ENCODE results near the gene RPS6KA5. TPM values are rescaled to one million over a fixed set of nuclear protein-coding genes. Genes with fewer than 3 reads are reported as not detected.
A peak's percentile ranks its signal among the peaks of the same experiment; 100 is the strongest.

RPS6KA5 gene
- polyA plus RNA-seq, 2 of the 4 experiments (the other 2 are of a cell fraction), result 2.2 to 4.1 TPM

DNA sequence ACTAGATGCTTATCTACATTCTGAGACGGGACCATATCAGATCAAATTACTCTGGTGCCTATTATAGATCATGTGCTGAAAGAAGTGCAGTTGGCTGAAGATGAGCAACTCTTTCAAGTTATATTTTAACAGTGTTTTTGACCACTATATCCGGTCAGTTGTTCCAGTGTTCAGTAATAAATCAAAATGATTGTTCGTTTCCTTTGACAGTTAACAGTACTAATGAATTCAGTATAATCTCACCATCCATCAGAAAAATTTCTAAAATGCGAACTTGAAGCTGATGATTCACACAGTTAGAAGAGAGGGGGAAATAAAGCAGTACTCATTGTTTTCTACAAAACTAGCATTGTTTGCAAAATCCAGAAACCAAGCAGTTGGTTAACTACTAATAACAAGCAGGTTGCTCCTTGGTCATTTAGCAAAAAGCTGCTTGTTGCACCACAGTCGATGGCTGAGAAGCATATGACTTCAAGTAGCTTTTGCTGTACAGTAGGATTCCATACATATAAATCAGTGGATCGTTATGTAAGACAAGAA, 2.3 kb downstream of the RPS6KA5 start:
- ATAC-seq (no peak), DNase-seq (ENCODE audit: low read depth in 1 of 2, low spot score in 1 of 2) (no peak), FAIRE-seq (no peak)
- H3K9me3 ChIP-seq, result no peaks in the 10 kb centered on the region
- ChIA-PET CTCF (interaction anchor here (1.4 to 5.1 kb wide), 2 partner anchors 115 to 155 kb away, joined by 6 to 25 read pairs; no protein-coding TSS in a partner anchor), POLR2A (no interaction called here)
- H3K27ac ChIP-seq, result no peak overlapping the region
- TF ChIP-seq HDAC2 (IDR thresholded peaks at IDR 0.05), result no peak
- TF ChIP-seq RAD21 (conservative IDR thresholded peaks at IDR 0.05 in 1 of 2, IDR thresholded peaks at IDR 0.05 in 1 of 2), result no peak
- TF ChIP-seq, protein P1, sequence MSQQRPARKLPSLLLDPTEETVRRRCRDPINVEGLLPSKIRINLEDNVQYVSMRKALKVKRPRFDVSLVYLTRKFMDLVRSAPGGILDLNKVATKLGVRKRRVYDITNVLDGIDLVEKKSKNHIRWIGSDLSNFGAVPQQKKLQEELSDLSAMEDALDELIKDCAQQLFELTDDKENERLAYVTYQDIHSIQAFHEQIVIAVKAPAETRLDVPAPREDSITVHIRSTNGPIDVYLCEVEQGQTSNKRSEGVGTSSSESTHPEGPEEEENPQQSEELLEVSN (IDR thresholded peaks at IDR 0.05; ENCODE audit: borderline replicate concordance, low read depth), result no peak
- TF ChIP-seq JUN (IDR thresholded peaks at IDR 0.05), result no peak
- no peak for TF ChIP-seq KDM1A (IDR thresholded peaks at IDR 0.05; ENCODE audit: low read depth)
- no peak for TF ChIP-seq FOSL2 (IDR thresholded peaks at IDR 0.05)
- no peak for TF ChIP-seq FOSL2 (CRISPR knock-in tag; IDR thresholded peaks at IDR 0.05)
- TF ChIP-seq KDM5A (IDR thresholded peaks at IDR 0.05), result no peak
- TF ChIP-seq RFX5 (IDR thresholded peaks at IDR 0.05), result no peak
- TF ChIP-seq, protein P2, sequence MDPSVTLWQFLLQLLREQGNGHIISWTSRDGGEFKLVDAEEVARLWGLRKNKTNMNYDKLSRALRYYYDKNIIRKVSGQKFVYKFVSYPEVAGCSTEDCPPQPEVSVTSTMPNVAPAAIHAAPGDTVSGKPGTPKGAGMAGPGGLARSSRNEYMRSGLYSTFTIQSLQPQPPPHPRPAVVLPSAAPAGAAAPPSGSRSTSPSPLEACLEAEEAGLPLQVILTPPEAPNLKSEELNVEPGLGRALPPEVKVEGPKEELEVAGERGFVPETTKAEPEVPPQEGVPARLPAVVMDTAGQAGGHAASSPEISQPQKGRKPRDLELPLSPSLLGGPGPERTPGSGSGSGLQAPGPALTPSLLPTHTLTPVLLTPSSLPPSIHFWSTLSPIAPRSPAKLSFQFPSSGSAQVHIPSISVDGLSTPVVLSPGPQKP (IDR thresholded peaks at IDR 0.05; ENCODE audit: low read depth, low read length), result no peak
- no peak for TF ChIP-seq ESRRA (IDR thresholded peaks at IDR 0.05; ENCODE audit: borderline replicate concordance, low read length)
- TF ChIP-seq MAZ (IDR thresholded peaks at IDR 0.05; ENCODE audit: borderline replicate concordance, low read depth, low read length), result no peak
- TF ChIP-seq ZC3H11A (IDR thresholded peaks at IDR 0.05), result no peak
- no peak for TF ChIP-seq NPAS2 (CRISPR knock-in tag; IDR thresholded peaks at IDR 0.05; ENCODE audit: borderline replicate concordance)
- no peak for TF ChIP-seq EHMT2 (IDR thresholded peaks at IDR 0.05; ENCODE audit: low read depth)
- TF ChIP-seq POLR2AphosphoS2 (conservative IDR thresholded peaks at IDR 0.05; ENCODE audit: low read length), result no peak
- no peak for TF ChIP-seq RNF2 (IDR thresholded peaks at IDR 0.05; ENCODE audit: borderline replicate concordance, low read depth)
- 34% methylated on average over 6 of the region's 6 CpGs for WGBS (ENCODE audit: missing lambda C conversion rate)
- peak overlapping the region; percentile 76 for H3K4me2 ChIP-seq
- H3K4me1 ChIP-seq, result peaks cover 22% of the 10 kb centered on the region
- H3K4me3 ChIP-seq, result no peak overlapping the region

DNA sequence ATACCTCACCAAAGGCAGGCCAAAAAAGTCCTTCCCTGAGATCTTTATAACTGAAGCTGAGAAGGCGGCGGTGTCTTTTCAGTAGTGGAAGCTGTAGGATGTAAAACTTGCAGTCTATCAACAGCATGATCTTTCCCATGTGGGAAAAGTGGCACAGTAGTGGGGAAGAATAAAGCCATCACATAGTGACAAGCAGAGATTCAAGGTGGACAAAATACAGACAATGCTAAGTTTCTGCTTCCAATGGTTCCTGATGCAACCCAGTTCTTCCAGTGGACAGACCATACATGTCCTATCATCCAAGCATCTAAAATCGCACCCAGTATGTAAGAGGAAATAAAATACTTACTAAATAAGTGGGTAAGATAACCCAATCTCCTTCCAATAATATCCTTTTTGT, 4.1 kb downstream of the RPS6KA5 start:
- peaks cover 17% of the 10 kb centered on the region for H3K4me1 ChIP-seq
- no peak for FAIRE-seq
- no peak overlapping the region for H3K27ac ChIP-seq
- 75% methylated on average over 3 of the region's 3 CpGs for whole genome bisulfite sequencing (ENCODE audit: missing lambda C conversion rate)
- H3K9me3 ChIP-seq, result no peaks in the 10 kb centered on the region
- no peak for ATAC-seq
- POLR2A ChIA-PET, result no interaction called here
- H3K4me2 ChIP-seq, result no peak overlapping the region
- CTCF ChIA-PET, result interaction anchor here (0.6 to 2.2 kb wide), 3 partner anchors 14 to 153 kb away, joined by 3 to 10 read pairs (median 7); no protein-coding TSS in a partner anchor
- DNase-seq (ENCODE audit: low read depth in 1 of 2, low spot score in 1 of 2), result no peak
- no peak overlapping the region for H3K4me3 ChIP-seq
- TF ChIP-seq ATOH8 (CRISPR knock-in tag; IDR thresholded peaks at IDR 0.05; ENCODE audit: low read depth) (no peak), JUN (IDR thresholded peaks at IDR 0.05) (no peak), EP300 (IDR thresholded peaks at IDR 0.05) (no peak), CBX8 (IDR thresholded peaks at IDR 0.05) (no peak), KDM1A (IDR thresholded peaks at IDR 0.05; ENCODE audit: low read depth) (no peak), RCOR1 (IDR thresholded peaks at IDR 0.05; ENCODE audit: low read depth, low read length) (no peak), EHMT2 (IDR thresholded peaks at IDR 0.05; ENCODE audit: low read depth) (no peak), ZC3H11A (IDR thresholded peaks at IDR 0.05) (no peak), ZSCAN20 (CRISPR knock-in tag; IDR thresholded peaks at IDR 0.05) (no peak), HDAC2 (IDR thresholded peaks at IDR 0.05) (no peak), MAFK (IDR thresholded peaks at IDR 0.05; ENCODE audit: partially characterized antibody) (no peak), NR3C1 (IDR thresholded peaks at IDR 0.05) (no peak), JUNB (IDR thresholded peaks at IDR 0.05) (no peak)
- TF ChIP-seq, protein P1 (IDR thresholded peaks at IDR 0.05; ENCODE audit: borderline replicate concordance, low read depth), result no peak
- TF ChIP-seq, protein P3, sequence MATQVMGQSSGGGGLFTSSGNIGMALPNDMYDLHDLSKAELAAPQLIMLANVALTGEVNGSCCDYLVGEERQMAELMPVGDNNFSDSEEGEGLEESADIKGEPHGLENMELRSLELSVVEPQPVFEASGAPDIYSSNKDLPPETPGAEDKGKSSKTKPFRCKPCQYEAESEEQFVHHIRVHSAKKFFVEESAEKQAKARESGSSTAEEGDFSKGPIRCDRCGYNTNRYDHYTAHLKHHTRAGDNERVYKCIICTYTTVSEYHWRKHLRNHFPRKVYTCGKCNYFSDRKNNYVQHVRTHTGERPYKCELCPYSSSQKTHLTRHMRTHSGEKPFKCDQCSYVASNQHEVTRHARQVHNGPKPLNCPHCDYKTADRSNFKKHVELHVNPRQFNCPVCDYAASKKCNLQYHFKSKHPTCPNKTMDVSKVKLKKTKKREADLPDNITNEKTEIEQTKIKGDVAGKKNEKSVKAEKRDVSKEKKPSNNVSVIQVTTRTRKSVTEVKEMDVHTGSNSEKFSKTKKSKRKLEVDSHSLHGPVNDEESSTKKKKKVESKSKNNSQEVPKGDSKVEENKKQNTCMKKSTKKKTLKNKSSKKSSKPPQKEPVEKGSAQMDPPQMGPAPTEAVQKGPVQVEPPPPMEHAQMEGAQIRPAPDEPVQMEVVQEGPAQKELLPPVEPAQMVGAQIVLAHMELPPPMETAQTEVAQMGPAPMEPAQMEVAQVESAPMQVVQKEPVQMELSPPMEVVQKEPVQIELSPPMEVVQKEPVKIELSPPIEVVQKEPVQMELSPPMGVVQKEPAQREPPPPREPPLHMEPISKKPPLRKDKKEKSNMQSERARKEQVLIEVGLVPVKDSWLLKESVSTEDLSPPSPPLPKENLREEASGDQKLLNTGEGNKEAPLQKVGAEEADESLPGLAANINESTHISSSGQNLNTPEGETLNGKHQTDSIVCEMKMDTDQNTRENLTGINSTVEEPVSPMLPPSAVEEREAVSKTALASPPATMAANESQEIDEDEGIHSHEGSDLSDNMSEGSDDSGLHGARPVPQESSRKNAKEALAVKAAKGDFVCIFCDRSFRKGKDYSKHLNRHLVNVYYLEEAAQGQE (IDR thresholded peaks at IDR 0.05), result no peak
- TF ChIP-seq, protein P2 (IDR thresholded peaks at IDR 0.05; ENCODE audit: low read depth, low read length), result no peak
- TF ChIP-seq, protein P4, sequence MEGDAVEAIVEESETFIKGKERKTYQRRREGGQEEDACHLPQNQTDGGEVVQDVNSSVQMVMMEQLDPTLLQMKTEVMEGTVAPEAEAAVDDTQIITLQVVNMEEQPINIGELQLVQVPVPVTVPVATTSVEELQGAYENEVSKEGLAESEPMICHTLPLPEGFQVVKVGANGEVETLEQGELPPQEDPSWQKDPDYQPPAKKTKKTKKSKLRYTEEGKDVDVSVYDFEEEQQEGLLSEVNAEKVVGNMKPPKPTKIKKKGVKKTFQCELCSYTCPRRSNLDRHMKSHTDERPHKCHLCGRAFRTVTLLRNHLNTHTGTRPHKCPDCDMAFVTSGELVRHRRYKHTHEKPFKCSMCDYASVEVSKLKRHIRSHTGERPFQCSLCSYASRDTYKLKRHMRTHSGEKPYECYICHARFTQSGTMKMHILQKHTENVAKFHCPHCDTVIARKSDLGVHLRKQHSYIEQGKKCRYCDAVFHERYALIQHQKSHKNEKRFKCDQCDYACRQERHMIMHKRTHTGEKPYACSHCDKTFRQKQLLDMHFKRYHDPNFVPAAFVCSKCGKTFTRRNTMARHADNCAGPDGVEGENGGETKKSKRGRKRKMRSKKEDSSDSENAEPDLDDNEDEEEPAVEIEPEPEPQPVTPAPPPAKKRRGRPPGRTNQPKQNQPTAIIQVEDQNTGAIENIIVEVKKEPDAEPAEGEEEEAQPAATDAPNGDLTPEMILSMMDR (IDR thresholded peaks at IDR 0.05), result no peak
